ENCODE results near the gene RPS26.
A peak's percentile ranks its signal among the peaks of the same experiment; 100 is the strongest.
"Not testable (repeated sequence)": the region's sequence is repeated elsewhere in the genome, so short reads cannot be mapped to it uniquely, and the experiment has no call there.

The RPS26 gene

GRCh38 chr12:56061982-56062381 lies 20.3 kb downstream of the RPS26 start:
- no peak for DNase-seq
- no peaks in the 10 kb centered on the region for H3K36me3 ChIP-seq
- H3K27me3 ChIP-seq (ENCODE audit: insufficient read depth, low read depth, severe bottlenecking): no peaks in the 10 kb centered on the region
- no peak for TF ChIP-seq CTCF (IDR thresholded peaks at IDR 0.05; ENCODE audit: low read depth, low read length)
- H3K9me3 ChIP-seq (ENCODE audit: severe bottlenecking): no peaks in the 10 kb centered on the region
- no peak overlapping the region for H3K4me3 ChIP-seq (ENCODE audit: low read depth, low read length)
- H3K27ac ChIP-seq: no peak overlapping the region

- H3K27ac ChIP-seq: no peak overlapping the region
- no peak for TF ChIP-seq CTCF (IDR thresholded peaks at IDR 0.05; ENCODE audit: low read depth, low read length)
- no peaks in the 10 kb centered on the region for H3K36me3 ChIP-seq
- H3K9me3 ChIP-seq (ENCODE audit: severe bottlenecking): no peaks in the 10 kb centered on the region
- DNase-seq: no peak
- no peaks in the 10 kb centered on the region for H3K27me3 ChIP-seq (ENCODE audit: insufficient read depth, low read depth, severe bottlenecking)
- no peak overlapping the region for H3K4me3 ChIP-seq (ENCODE audit: low read depth, low read length)
Measured at GRCh38 chr12:56062996-56063395, 21.3 kb downstream of the RPS26 start.

GRCh38 chr12:56071648-56072047 lies 29.9 kb downstream of the RPS26 start:
- Histone ChIP-seq H3K27me3 (ENCODE audit: insufficient read depth, low read depth, severe bottlenecking) (no peaks in the 10 kb centered on the region), H3K9me3 (ENCODE audit: severe bottlenecking) (no peaks in the 10 kb centered on the region), H3K36me3 (no peaks in the 10 kb centered on the region), H3K4me3 (ENCODE audit: low read depth, low read length) (no peak overlapping the region), H3K27ac (no peak overlapping the region)
- TF ChIP-seq CTCF (IDR thresholded peaks at IDR 0.05; ENCODE audit: low read depth, low read length): no peak
- no peak for DNase-seq

GRCh38 chr12:56074396-56074795 lies 32.7 kb downstream of the RPS26 start:
- DNase-seq: no peak
- Histone ChIP-seq H3K9me3 (ENCODE audit: severe bottlenecking) (no peaks in the 10 kb centered on the region), H3K27me3 (ENCODE audit: insufficient read depth, low read depth, severe bottlenecking) (no peaks in the 10 kb centered on the region), H3K4me3 (ENCODE audit: low read depth, low read length) (no peak overlapping the region), H3K36me3 (no peaks in the 10 kb centered on the region), H3K27ac (no peak overlapping the region)
- no peak for TF ChIP-seq CTCF (IDR thresholded peaks at IDR 0.05; ENCODE audit: low read depth, low read length)

- not testable (repeated sequence) for H3K36me3 ChIP-seq; H3K4me3 ChIP-seq (ENCODE audit: low read depth, low read length); H3K27me3 ChIP-seq (ENCODE audit: insufficient read depth, low read depth, severe bottlenecking); H3K27ac ChIP-seq; H3K9me3 ChIP-seq (ENCODE audit: severe bottlenecking); DNase-seq
Measured at GRCh38 chr12:56077966-56078365, 36.2 kb downstream of the RPS26 start.

GRCh38 chr12:56078427-56078826 lies 36.7 kb downstream of the RPS26 start:
- no peaks in the 10 kb centered on the region for H3K27me3 ChIP-seq (ENCODE audit: insufficient read depth, low read depth, severe bottlenecking)
- H3K27ac ChIP-seq: peak overlapping the region; percentile 90
- H3K9me3 ChIP-seq (ENCODE audit: severe bottlenecking): no peaks in the 10 kb centered on the region
- no peak for DNase-seq
- TF ChIP-seq CTCF (IDR thresholded peaks at IDR 0.05; ENCODE audit: low read depth, low read length): no peak
- peak overlapping the region; percentile 48 for H3K4me3 ChIP-seq (ENCODE audit: low read depth, low read length)
- H3K36me3 ChIP-seq: no peaks in the 10 kb centered on the region

Data from WERI-Rb-1 (cell line).